ENCODE data around the gene HYAL3. TPM values are rescaled to one million over a fixed set of nuclear protein-coding genes. Genes with fewer than 3 reads are reported as not detected.

HYAL3 gene
- total and polyA plus RNA-seq, 2 of the 8 experiments (the other 6 are each of a cell fraction or from before 2014, with no cell fraction given) = 3.2 to 12.2 TPM

- Histone ChIP-seq H3K9me3 (ENCODE audit: insufficient read depth in 2 of 2, low read depth in 1 of 2, low read length in 1 of 2) (no peaks in the 10 kb centered on the region; a peak in 1 of 4 replicates), H3K14ac (ENCODE audit: insufficient read length) (no peak overlapping the region), H2AK5ac (ENCODE audit: low read depth, low read length) (0 out of 2 replicates have a peak overlapping the region, but pooled peaks have one; percentile 39), H4K8ac (ENCODE audit: extremely low read depth, insufficient read depth, low read length) (peak overlapping the region; percentile 20; the same call in 1 of the 2 replicates), H3K23ac (ENCODE audit: insufficient read length) (no peak overlapping the region), H3K18ac (ENCODE audit: extremely low read depth, low read length) (no peak overlapping the region), H3K9ac (replicated peaks in 1 of 4; ENCODE audit: extremely low read depth in 1 of 4, low read depth in 3 of 4, low read length in 3 of 4) (no peak overlapping the region), H3K79me2 (ENCODE audit: control insufficient read depth in 1 of 2, insufficient read depth in 2 of 2, low read length in 2 of 2) (no peaks in the 10 kb centered on the region), H4K20me1 (replicated peaks in 1 of 2; ENCODE audit: control insufficient read depth in 1 of 2, insufficient read depth in 2 of 2, low read length in 2 of 2) (no peaks in the 10 kb centered on the region), H2BK20ac (ENCODE audit: low read length) (no peak overlapping the region), H2AFZ (ENCODE audit: low read length) (no peak overlapping the region), H3K4me3 (ENCODE audit: extremely low read depth in 1 of 4, insufficient read depth in 2 of 4, low read depth in 3 of 4, low read length in 4 of 4) (peak overlapping the region in 2 of 4 experiments; percentile 20 to 61; a peak in 2 of 8 replicates), H3K4me1 (replicated peaks in 1 of 4; ENCODE audit: control insufficient read depth in 3 of 4, insufficient read depth in 4 of 4, low read length in 3 of 4) (peaks cover 0 to 13% (median 10%) of the 10 kb centered on the region in 4 experiments; a peak in 5 of 7 replicates), H3K4ac (replicated peaks; ENCODE audit: insufficient read length, low read depth, low read length) (no peak overlapping the region), H3K27ac (ENCODE audit: low read depth, low read length) (no peak overlapping the region), H4K5ac (ENCODE audit: insufficient read length, low read depth, low read length) (no peak overlapping the region), H3K56ac (replicated peaks; ENCODE audit: insufficient read length, low read depth, low read length) (no peak overlapping the region), H2BK12ac (ENCODE audit: low read depth, low read length) (no peak overlapping the region), H3K4me2 (ENCODE audit: insufficient read depth in 1 of 2, low read depth in 2 of 2, low read length in 2 of 2) (peak overlapping the region; percentile 53 to 86; a peak in 3 of 4 replicates), H3K36me3 (ENCODE audit: control insufficient read depth in 2 of 4, insufficient read depth in 4 of 4, low read length in 3 of 4) (no peaks in the 10 kb centered on the region), H2BK5ac (ENCODE audit: low read depth, low read length) (no peak overlapping the region), H2BK15ac (ENCODE audit: low read length) (no peak overlapping the region), H4K91ac (replicated peaks; ENCODE audit: insufficient read length, low read length) (no peak overlapping the region), H3K23me2 (ENCODE audit: low read depth, low read length) (peaks cover 2% of the 10 kb centered on the region; the same call in 1 of the 2 replicates), H3K79me1 (ENCODE audit: low read depth, low read length) (no peaks in the 10 kb centered on the region), H2BK120ac (replicated peaks; ENCODE audit: low read depth, low read length) (no peak overlapping the region), H3K27me3 (replicated peaks in 1 of 4; ENCODE audit: control insufficient read depth in 3 of 4, extremely low read depth in 1 of 4, insufficient read depth in 3 of 4, low read length in 3 of 4) (peaks cover 27 to 51% (median 43%) of the 10 kb centered on the region in 4 experiments)
- DNase-seq (ENCODE audit: low read depth in 1 of 2, low spot score in 2 of 2) (no peak), FAIRE-seq (no peak)
- ChIA-PET CTCF (ENCODE audit: partially characterized antibody) (interaction anchor here (2.9 to 53.5 kb wide), 5 partner anchors 13 to 83 kb away, joined by 13 to 2149 read pairs (median 75); partner anchors contain the start of genes GNAI2, GNAT1, HYAL2 and SLC38A3), POLR2A (ENCODE audit: partially characterized antibody) (interaction anchor here (1.1 to 9.6 kb wide), 9 partner anchors 9 to 60 kb away, joined by 3 to 122 read pairs (median 7); partner anchors contain the start of gene IFRD2)
- WGBS, 2 experiments (ENCODE audit: extremely low coverage in 1 of 2, insufficient coverage in 1 of 2, insufficient read length in 1 of 2, insufficient replicate concordance in 2 of 2, low coverage in 1 of 2, low lambda C conversion rate in 2 of 2, missing lambda C conversion rate in 1 of 2) = 90% methylated on average over 17 of the region's 17 CpGs; no CpG with 5 or more reads in 1 of the 2 experiments
- TF ChIP-seq RAD21 (IDR thresholded peaks at IDR 0.05 in 1 of 2, conservative IDR thresholded peaks at IDR 0.05 in 1 of 2; ENCODE audit: low read depth in 2 of 2, low read length in 2 of 2) = no peak
- TF ChIP-seq TCF12 (IDR thresholded peaks at IDR 0.05; ENCODE audit: low read depth, low read length) = no peak
- no peak for TF ChIP-seq SIX5 (IDR thresholded peaks at IDR 0.05; ENCODE audit: low read depth, low read length)
- TF ChIP-seq ZNF274 (IDR thresholded peaks at IDR 0.05; ENCODE audit: borderline replicate concordance, extremely low read depth, low read length) = no peak
- no peak for TF ChIP-seq MAX (IDR thresholded peaks at IDR 0.05)
- no peak for TF ChIP-seq CBX5 (IDR thresholded peaks at IDR 0.05; ENCODE audit: low read depth, low read length)
- TF ChIP-seq HDAC2 (IDR thresholded peaks at IDR 0.05; ENCODE audit: borderline replicate concordance in 1 of 2, low read depth in 2 of 2, low read length in 2 of 2) = no peak
- no peak for TF ChIP-seq CHD1 (IDR thresholded peaks at IDR 0.05; ENCODE audit: low read depth, low read length)
- no peak for TF ChIP-seq CEBPB (IDR thresholded peaks at IDR 0.05; ENCODE audit: low read depth, low read length)
- TF ChIP-seq SP4 (IDR thresholded peaks at IDR 0.05; ENCODE audit: low read length) = no peak
These were observed 22.5 kb downstream of the HYAL3 start for GRCh38 chr3:50276762-50277101.

Data from H1 (cell line).